Measurements from ENCODE around the gene PRELID2.

PRELID2 gene

GRCh38 chr5:145859453-145859852 is 24.3 kb upstream of the PRELID2 start:
- TF ChIP-seq CSDC2 (CRISPR knock-in tag; IDR thresholded peaks at IDR 0.05) (no peak), OSR1 (CRISPR knock-in tag; IDR thresholded peaks at IDR 0.05) (no peak), RARB (CRISPR knock-in tag; IDR thresholded peaks at IDR 0.05) (no peak), TOX (CRISPR knock-in tag; IDR thresholded peaks at IDR 0.05; ENCODE audit: borderline replicate concordance) (no peak), BACH2 (CRISPR knock-in tag; IDR thresholded peaks at IDR 0.05; ENCODE audit: borderline replicate concordance) (no peak), ZNF8 (CRISPR knock-in tag; IDR thresholded peaks at IDR 0.05) (no peak), GLIS3 (CRISPR knock-in tag; IDR thresholded peaks at IDR 0.05) (no peak), TCF4 (CRISPR knock-in tag; IDR thresholded peaks at IDR 0.05; ENCODE audit: borderline replicate concordance) (no peak), PATZ1 (CRISPR knock-in tag; IDR thresholded peaks at IDR 0.05; ENCODE audit: borderline replicate concordance) (no peak), ESRRG (CRISPR knock-in tag; IDR thresholded peaks at IDR 0.05) (no peak), SNAI2 (CRISPR knock-in tag; IDR thresholded peaks at IDR 0.05) (no peak), PPARA (CRISPR knock-in tag; IDR thresholded peaks at IDR 0.05; ENCODE audit: borderline replicate concordance) (no peak), ISL1 (CRISPR knock-in tag; IDR thresholded peaks at IDR 0.05) (no peak), ZC3H10 (CRISPR knock-in tag; IDR thresholded peaks at IDR 0.05) (no peak), ZNF565 (CRISPR knock-in tag; conservative IDR thresholded peaks at IDR 0.05; ENCODE audit: low read depth) (no peak), ZNF70 (CRISPR knock-in tag; IDR thresholded peaks at IDR 0.05) (no peak)
- TF ChIP-seq, protein P1, sequence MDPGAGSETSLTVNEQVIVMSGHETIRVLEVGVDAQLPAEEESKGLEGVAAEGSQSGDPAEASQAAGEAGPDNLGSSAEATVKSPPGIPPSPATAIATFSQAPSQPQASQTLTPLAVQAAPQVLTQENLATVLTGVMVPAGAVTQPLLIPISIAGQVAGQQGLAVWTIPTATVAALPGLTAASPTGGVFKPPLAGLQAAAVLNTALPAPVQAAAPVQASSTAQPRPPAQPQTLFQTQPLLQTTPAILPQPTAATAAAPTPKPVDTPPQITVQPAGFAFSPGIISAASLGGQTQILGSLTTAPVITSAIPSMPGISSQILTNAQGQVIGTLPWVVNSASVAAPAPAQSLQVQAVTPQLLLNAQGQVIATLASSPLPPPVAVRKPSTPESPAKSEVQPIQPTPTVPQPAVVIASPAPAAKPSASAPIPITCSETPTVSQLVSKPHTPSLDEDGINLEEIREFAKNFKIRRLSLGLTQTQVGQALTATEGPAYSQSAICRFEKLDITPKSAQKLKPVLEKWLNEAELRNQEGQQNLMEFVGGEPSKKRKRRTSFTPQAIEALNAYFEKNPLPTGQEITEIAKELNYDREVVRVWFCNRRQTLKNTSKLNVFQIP (CRISPR knock-in tag; IDR thresholded peaks at IDR 0.05; ENCODE audit: borderline replicate concordance, low read depth): no peak
- TF ChIP-seq, protein P2, sequence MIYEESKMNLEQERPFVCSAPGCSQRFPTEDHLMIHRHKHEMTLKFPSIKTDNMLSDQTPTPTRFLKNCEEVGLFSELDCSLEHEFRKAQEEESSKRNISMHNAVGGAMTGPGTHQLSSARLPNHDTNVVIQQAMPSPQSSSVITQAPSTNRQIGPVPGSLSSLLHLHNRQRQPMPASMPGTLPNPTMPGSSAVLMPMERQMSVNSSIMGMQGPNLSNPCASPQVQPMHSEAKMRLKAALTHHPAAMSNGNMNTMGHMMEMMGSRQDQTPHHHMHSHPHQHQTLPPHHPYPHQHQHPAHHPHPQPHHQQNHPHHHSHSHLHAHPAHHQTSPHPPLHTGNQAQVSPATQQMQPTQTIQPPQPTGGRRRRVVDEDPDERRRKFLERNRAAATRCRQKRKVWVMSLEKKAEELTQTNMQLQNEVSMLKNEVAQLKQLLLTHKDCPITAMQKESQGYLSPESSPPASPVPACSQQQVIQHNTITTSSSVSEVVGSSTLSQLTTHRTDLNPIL (CRISPR knock-in tag; IDR thresholded peaks at IDR 0.05; ENCODE audit: low read depth): no peak
- no peak for ATAC-seq

DNA sequence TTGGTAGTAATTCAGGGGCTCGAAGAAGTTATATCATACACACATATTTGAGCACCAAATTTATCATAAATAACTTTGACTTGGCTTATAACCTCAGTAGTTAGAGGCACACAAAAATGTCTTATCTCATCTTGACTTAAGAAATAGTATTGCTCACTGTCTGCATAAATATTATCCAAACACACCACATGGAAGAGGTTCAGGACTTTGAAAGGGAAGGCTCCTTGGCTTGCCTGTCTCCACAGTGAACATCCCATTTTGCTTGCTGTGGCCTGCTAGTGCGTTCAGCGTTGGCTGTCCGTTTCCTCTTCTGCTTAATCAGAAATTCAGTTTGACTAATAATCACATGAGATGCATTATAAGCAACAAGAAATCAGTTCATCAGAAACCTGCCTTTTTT is 23.8 kb upstream of the PRELID2 start:
- no peak for ATAC-seq
- TF ChIP-seq GLIS3 (CRISPR knock-in tag; IDR thresholded peaks at IDR 0.05) (no peak), BACH2 (CRISPR knock-in tag; IDR thresholded peaks at IDR 0.05; ENCODE audit: borderline replicate concordance) (no peak), ZC3H10 (CRISPR knock-in tag; IDR thresholded peaks at IDR 0.05) (no peak), ZFP3 (CRISPR knock-in tag; IDR thresholded peaks at IDR 0.05) (no peak), ZNF8 (CRISPR knock-in tag; IDR thresholded peaks at IDR 0.05) (no peak), ZNF70 (CRISPR knock-in tag; IDR thresholded peaks at IDR 0.05) (no peak), ISL1 (CRISPR knock-in tag; IDR thresholded peaks at IDR 0.05) (no peak), CSDC2 (CRISPR knock-in tag; IDR thresholded peaks at IDR 0.05) (no peak), ZFP30 (CRISPR knock-in tag; IDR thresholded peaks at IDR 0.05) (no peak), ESRRG (CRISPR knock-in tag; IDR thresholded peaks at IDR 0.05) (no peak), SNAI2 (CRISPR knock-in tag; IDR thresholded peaks at IDR 0.05) (no peak), OSR1 (CRISPR knock-in tag; IDR thresholded peaks at IDR 0.05) (no peak), ARNTL (CRISPR knock-in tag; IDR thresholded peaks at IDR 0.05; ENCODE audit: borderline replicate concordance, low read depth) (no peak)
- TF ChIP-seq, protein P3, sequence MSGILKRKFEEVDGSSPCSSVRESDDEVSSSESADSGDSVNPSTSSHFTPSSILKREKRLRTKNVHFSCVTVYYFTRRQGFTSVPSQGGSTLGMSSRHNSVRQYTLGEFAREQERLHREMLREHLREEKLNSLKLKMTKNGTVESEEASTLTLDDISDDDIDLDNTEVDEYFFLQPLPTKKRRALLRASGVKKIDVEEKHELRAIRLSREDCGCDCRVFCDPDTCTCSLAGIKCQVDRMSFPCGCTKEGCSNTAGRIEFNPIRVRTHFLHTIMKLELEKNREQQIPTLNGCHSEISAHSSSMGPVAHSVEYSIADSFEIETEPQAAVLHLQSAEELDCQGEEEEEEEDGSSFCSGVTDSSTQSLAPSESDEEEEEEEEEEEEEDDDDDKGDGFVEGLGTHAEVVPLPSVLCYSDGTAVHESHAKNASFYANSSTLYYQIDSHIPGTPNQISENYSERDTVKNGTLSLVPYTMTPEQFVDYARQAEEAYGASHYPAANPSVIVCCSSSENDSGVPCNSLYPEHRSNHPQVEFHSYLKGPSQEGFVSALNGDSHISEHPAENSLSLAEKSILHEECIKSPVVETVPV (CRISPR knock-in tag; IDR thresholded peaks at IDR 0.05): no peak
- TF ChIP-seq, protein P1 (CRISPR knock-in tag; IDR thresholded peaks at IDR 0.05; ENCODE audit: borderline replicate concordance, low read depth): no peak

- ATAC-seq: no peak
- TF ChIP-seq ARNTL (CRISPR knock-in tag; IDR thresholded peaks at IDR 0.05; ENCODE audit: borderline replicate concordance, low read depth): no peak
- no peak for TF ChIP-seq ZNF565 (CRISPR knock-in tag; conservative IDR thresholded peaks at IDR 0.05; ENCODE audit: low read depth)
- TF ChIP-seq SNAI2 (CRISPR knock-in tag; IDR thresholded peaks at IDR 0.05): no peak
- no peak for TF ChIP-seq ZC3H10 (CRISPR knock-in tag; IDR thresholded peaks at IDR 0.05)
- TF ChIP-seq, protein P2 (CRISPR knock-in tag; IDR thresholded peaks at IDR 0.05; ENCODE audit: low read depth): no peak
- TF ChIP-seq, protein P1 (CRISPR knock-in tag; IDR thresholded peaks at IDR 0.05; ENCODE audit: borderline replicate concordance, low read depth): no peak
- TF ChIP-seq, protein P3 (CRISPR knock-in tag; IDR thresholded peaks at IDR 0.05): no peak
- TF ChIP-seq CSDC2 (CRISPR knock-in tag; IDR thresholded peaks at IDR 0.05): no peak
- no peak for TF ChIP-seq BACH2 (CRISPR knock-in tag; IDR thresholded peaks at IDR 0.05; ENCODE audit: borderline replicate concordance)
Measured at GRCh38 chr5:145856285-145856818, 21.2 kb upstream of the PRELID2 start.
